ENCODE data around the gene CCM2L. TPM values are rescaled to one million over a fixed set of nuclear protein-coding genes. Genes with fewer than 3 reads are reported as not detected.

The CCM2L gene
- total RNA-seq, 1 donor from 2014 or later: not detected

GRCh38 chr20:32045999-32046398, 35.8 kb downstream of the CCM2L start:
- H3K4me3 ChIP-seq (ENCODE audit: low read depth, low read length): no peak overlapping the region
- TF ChIP-seq CTCF (conservative IDR thresholded peaks at IDR 0.05; ENCODE audit: low read depth, low read length): no peak
- no peak for DNase-seq (ENCODE audit: low read depth)

GRCh38 chr20:32050324-32050841, 40.1 kb downstream of the CCM2L start:
- no peak overlapping the region for H3K4me3 ChIP-seq (ENCODE audit: low read depth, low read length)
- DNase-seq (ENCODE audit: low read depth): no peak
- no peak for TF ChIP-seq CTCF (conservative IDR thresholded peaks at IDR 0.05; ENCODE audit: low read depth, low read length)

GRCh38 chr20:32050851-32051556, 40.8 kb downstream of the CCM2L start:
- DNase-seq (ENCODE audit: low read depth): no peak
- no peak overlapping the region for H3K4me3 ChIP-seq (ENCODE audit: low read depth, low read length)
- no peak for TF ChIP-seq CTCF (conservative IDR thresholded peaks at IDR 0.05; ENCODE audit: low read depth, low read length)

GRCh38 chr20:32051720-32052089, 41.5 kb downstream of the CCM2L start:
- no peak overlapping the region for H3K4me3 ChIP-seq (ENCODE audit: low read depth, low read length)
- DNase-seq (ENCODE audit: low read depth): no peak
- TF ChIP-seq CTCF (conservative IDR thresholded peaks at IDR 0.05; ENCODE audit: low read depth, low read length): no peak

- DNase-seq (ENCODE audit: low read depth): no peak
- TF ChIP-seq CTCF (conservative IDR thresholded peaks at IDR 0.05; ENCODE audit: low read depth, low read length): no peak
- no peak within 1 kb of the TSS for H3K4me3 ChIP-seq (ENCODE audit: low read depth, low read length)
Measured at GRCh38 chr20:32052090-32052777, 42.0 kb downstream of the CCM2L start, which contains the start of gene HCK. Gene HCK, plus strand, starts transcription at chr20:32052242.

GRCh38 chr20:32052778-32053362, 42.6 kb downstream of the CCM2L start:
- H3K4me3 ChIP-seq (ENCODE audit: low read depth, low read length): no peak overlapping the region
- DNase-seq (ENCODE audit: low read depth): no peak
- no peak for TF ChIP-seq CTCF (conservative IDR thresholded peaks at IDR 0.05; ENCODE audit: low read depth, low read length)
